ENCODE measurements around the gene NHLH2. TPM values are rescaled to one million over a fixed set of nuclear protein-coding genes. Genes with fewer than 3 reads are reported as not detected.
A peak's percentile ranks its signal among the peaks of the same experiment; 100 is the strongest.

NHLH2 gene
- polyA plus RNA-seq, 3 donors = not detected

- DNase-seq = no peak
Observed at GRCh38 chr1:115838431-115839028, 2.4 kb downstream of the NHLH2 start.

DNA sequence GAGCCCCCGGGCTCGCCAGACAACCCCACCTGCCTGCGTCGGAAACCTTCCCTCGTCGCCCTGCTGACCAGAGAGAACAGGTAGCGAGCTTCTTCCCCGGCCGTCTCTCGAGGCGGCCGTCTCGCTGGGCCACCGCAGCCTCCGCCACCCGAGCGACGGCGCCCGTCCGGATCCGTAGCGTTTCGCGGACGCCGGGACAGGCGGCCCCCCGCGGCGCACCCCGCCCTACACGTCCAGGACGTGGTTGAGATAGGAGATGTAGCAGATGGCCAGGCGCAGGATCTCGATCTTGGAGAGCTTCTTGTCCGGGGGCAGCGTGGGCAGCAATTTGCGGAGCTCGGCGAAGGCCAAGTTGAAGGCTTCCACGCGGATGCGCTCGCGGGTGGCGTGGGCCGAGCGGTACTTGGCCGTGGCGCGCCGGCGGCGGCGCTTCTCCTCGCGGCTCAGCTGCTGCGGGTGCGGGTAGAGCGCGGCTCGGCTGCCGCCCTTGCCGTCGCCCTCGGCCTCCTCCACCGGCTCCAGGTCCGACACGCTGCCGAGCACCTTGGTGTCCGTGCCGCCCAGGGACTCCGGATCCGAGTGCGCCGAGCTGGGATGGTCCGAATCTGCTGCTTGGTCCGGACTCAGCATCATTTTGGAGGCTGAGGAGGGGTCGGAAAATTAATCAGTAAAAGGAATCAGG, 3.0 kb downstream of the NHLH2 start:
- DNase-seq = no peak

- DNase-seq = no peak
Observed at GRCh38 chr1:115837341-115837739, 3.6 kb downstream of the NHLH2 start.

GRCh38 chr1:115833856-115834255, 7.1 kb downstream of the NHLH2 start:
- no peak for DNase-seq

DNA sequence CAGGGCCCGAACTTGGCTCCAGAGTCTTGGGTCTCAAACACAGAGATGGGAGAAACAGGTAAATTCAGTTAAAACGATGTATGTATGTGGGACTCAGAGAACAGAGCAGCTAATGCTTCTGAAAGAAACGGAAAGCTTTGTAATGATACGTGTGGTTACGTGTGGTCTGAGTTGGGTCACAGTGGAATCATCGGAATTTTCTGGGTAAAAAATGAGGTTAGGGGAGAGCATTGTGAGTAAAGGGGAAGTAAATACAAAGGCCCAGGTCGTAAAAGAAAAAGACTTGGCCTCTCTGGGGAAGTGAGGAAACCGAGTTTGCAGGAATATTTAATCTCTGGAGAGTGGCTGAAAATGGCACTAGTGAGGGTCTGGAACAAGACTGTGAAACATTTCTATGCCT, 8.3 kb downstream of the NHLH2 start:
- no peak for DNase-seq

DNA sequence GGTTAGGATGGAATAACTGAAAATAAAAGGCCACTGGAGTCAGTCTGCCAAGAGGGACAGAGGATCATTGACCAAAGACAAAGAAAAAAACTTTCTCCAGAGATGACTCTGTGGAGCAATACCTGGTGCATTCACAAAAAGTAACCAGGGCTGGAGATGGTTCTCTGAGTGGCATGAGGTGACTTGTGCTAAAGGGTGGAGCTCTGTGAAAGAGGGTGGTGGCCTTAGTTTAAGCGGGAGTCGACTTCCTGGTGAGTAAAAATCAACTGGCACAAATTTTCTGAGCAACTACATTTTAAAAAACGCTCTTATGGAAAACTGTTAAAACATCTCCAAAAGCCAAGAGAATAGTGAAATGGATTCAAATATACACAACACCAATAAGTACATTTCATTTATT, 10.0 kb downstream of the NHLH2 start:
- DNase-seq = no peak

GRCh38 chr1:115829947-115830346, 11.0 kb downstream of the NHLH2 start:
- DNase-seq = no peak

- no peak for DNase-seq
Observed at GRCh38 chr1:115829023-115829674, 11.8 kb downstream of the NHLH2 start.

GRCh38 chr1:115828101-115829022, 12.6 kb downstream of the NHLH2 start:
- DNase-seq = no peak

DNA sequence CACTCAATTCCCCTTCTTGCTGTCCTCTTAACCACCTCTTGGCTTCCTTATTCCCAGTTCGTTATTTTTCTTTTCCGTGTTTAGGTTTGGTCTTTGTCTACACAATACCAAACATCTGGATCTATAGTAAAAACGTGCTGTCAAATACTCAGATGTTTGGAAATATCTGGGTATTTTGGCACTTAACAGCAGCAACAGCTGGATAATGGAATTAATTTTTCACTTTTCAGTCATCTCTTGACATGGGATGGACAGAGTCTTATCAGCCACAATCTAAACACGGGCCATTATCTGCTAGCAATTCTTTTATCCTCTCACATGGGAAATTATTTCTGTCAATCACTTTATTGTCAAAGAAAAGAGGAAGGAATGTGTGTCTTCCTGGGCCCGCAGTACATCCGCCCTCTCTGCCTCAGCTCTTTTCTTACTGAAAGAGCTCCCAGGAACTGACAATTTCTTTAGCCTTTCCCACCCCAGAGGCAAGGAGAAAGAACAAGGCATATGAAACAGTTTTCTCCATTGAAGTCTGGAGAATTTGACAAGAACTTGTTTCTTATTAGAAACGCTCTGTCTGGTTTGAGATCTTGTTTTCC, 13.4 kb downstream of the NHLH2 start:
- no peak for DNase-seq

- DNase-seq = no peak
Observed at GRCh38 chr1:115826628-115827027, 14.3 kb downstream of the NHLH2 start.

DNA sequence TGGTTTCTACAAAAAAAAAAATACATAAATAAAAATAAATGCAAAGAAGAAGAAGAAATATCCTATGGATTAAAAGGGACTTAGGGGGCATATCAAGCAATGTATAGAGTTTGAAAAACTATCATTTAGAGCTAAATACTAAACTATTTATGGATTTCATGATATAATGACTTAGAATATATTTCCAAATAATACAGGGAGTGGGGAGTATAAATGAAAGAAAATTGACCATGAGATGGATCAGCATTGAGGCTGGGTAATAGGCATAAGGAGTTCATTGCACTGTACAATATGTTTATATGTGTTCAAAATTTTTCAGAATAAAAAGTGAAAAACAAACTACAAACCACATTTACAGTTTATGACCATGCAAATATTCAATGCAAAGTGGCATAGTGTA, 18.8 kb downstream of the NHLH2 start:
- no peak for DNase-seq

DNA sequence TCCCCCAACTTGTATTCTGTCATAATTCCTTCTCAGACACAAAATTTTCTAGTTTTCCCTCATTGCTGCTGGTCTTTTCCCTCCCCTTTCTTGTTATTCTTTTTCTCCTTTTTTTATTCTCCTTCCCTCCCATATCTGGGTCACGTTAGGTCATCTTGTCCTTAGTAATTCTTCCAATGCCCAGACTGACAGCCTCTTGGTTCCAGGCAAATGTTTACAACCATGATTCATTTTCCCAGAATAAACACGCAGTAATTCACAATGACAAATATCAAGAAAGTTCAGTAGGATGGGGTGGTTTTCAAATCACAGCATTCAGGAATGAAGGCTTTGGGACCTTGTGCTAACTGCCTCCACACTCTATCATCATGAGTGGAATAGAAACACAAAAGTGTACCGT, 25.2 kb downstream of the NHLH2 start:
- no peak for DNase-seq

DNA sequence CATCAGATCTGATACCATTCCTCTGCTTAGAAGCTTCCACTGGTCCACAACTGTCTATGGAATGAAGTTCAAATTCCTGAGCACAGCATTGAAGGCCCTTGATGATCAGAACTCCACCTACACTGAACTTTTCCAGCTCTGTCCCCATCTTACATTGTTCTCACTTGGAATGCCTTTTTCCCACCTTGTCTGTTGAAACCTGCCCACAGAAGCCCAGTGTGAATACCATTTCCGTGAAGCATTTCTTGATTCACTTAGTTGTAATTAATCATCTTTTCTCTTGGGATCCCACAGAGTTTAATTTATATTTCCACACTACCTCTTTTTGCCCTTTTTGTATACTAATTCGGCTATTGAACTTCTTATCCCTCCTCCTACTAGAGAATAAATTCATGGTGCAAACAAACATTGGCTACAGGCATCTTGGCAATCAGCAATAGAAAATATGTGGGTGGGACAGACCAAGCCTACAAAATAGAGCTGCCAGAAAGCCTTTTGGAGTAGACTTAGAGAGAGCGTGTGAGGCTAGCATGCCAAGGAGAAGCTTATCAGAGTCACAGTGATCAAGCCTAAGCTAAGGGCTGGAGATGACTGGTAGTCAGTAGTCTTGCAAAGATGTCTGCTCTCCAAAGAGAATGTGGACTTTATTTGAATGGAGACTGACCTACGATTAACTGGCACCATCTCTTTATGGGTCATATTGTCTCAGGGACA, 26.1 kb downstream of the NHLH2 start:
- DNase-seq = no peak

- no peak for DNase-seq
Observed at GRCh38 chr1:115813727-115814126, 27.2 kb downstream of the NHLH2 start.

- no peak for DNase-seq
Observed at GRCh38 chr1:115811140-115811828, 29.6 kb downstream of the NHLH2 start.

DNA sequence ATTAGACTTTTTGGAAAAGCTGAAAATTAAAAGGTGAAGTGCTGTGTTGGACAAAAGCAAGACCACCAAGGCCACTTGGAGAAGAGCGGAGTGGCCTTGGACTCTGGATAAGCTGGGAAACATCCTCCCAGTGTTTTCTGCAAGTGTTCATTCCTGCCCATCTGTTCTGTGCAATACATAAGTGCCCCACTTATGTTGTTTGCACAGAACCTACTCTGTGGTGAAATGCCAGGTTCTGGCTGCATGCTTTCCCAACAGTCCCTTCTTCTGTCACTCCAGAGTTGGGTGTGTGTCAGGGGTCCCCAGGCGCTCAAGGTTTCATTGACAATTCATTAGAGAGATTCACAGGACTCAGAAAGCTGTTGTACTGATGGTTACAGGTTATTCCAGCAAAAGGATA, 30.3 kb downstream of the NHLH2 start:
- no peak for DNase-seq

DNA sequence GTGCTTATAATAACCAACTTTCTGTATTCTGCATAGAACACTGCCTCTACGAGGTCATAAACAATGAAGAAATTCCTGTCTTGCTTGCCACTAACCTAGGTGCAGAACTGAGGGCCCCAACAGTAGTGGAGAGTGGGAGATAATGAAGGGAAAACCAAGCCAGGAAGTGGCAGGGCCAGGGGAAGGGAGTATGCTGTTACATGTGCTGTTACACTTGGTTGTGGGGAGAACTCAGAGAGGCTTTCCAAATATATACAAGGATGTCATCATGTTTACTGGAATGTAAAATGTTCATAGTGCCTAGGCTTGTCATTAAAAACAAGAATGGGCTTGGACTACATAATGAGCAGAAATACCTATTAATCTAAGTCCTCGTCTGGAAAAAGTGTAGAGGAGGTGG, 31.1 kb downstream of the NHLH2 start:
- no peak for DNase-seq

- DNase-seq = no peak
Observed at GRCh38 chr1:115809076-115809475, 31.9 kb downstream of the NHLH2 start.

DNA sequence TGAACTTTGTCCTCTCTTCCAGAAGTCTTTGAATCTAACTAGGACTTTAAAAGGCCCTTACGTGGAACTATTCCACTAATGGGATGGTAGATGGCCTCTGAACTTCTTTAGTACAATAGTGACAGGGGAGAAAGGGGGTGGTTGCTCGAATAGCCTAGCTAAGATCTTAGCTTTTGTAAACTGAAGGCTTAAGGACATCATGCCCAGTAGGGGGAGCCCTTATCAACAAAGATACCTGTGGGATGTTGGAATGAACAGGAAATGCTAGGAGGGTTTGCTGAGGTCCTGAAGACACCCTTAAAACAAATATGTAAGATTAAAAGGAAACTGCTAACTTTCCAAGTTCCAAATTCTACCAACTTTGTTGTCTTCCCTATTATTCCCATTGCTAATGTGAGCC, 33.2 kb downstream of the NHLH2 start:
- DNase-seq = peak; percentile 70

- DNase-seq = no peak
Observed at GRCh38 chr1:115805597-115805996, 35.3 kb downstream of the NHLH2 start.
